Activated CD8-positive, alpha-beta memory T cell treated with anti-CD3 and anti-CD28 coated beads, Interleukin-2, amount 10 ng/mL, durations not matched to agents 7 days and 5 days (primary cell): ENCODE measurements around the gene STK39. TPM values are rescaled to one million over a fixed set of nuclear protein-coding genes. Genes with fewer than 3 reads are reported as not detected.

Source experiments
- ATAC-seq: fragments of 150-1000 bp; cut with Tn5 transposase; one replicate; pipeline ENCODE4 v1.10.0; 2021; ENCODE audit warnings: moderate library complexity
- CTCF ChIA-PET: fragments of 350-600 bp; sonication (Branson Sonifier 250); formaldehyde crosslinking; loops from one replicate; lab custom pipeline; 2021; ENCODE audit warnings: antibody characterized with exemption; lab: Charles Lee
- DNase-seq: peaks from one replicate; pipeline ENCODE4 v3.0.0-alpha.2; 2020
- H3K27ac Mint-ChIP-seq: one replicate; pipeline ENCODE4 v1.8.0; 2021; ENCODE audit warnings: mild to moderate bottlenecking, mixed read lengths
- H3K27me3 Mint-ChIP-seq: one replicate; pipeline ENCODE4 v1.8.0; 2021; ENCODE audit warnings: mixed read lengths
- H3K36me3 Mint-ChIP-seq: one replicate; pipeline ENCODE4 v1.8.0; 2021; ENCODE audit warnings: mild to moderate bottlenecking, mixed read lengths
- H3K4me1 Mint-ChIP-seq: one replicate; pipeline ENCODE4 v1.8.0; 2021; ENCODE audit warnings: mixed read lengths
- H3K4me3 Mint-ChIP-seq: one replicate; pipeline ENCODE4 v1.8.0; 2021; ENCODE audit warnings: mild to moderate bottlenecking, moderate library complexity, mixed read lengths
- H3K9me3 Mint-ChIP-seq: one replicate; pipeline ENCODE4 v1.8.0; 2022; ENCODE audit warnings: low read depth, mixed read lengths
- total RNA-seq, 2 experiments: library from RNA; stranded (reverse); gene quantifications; one replicate each; pipeline ENCODE4 v1.2.3, GENCODE V29; 2021

The STK39 gene
- total RNA-seq, 2 experiments from 2014 or later, result 29.4 to 35.7 TPM

- no peaks in the 10 kb centered on the region for H3K9me3 Mint-ChIP-seq
- peaks cover 17% of the 10 kb centered on the region for H3K4me1 Mint-ChIP-seq
- no peak for DNase-seq
- H3K27ac Mint-ChIP-seq, result no peak overlapping the region
- peaks cover 8% of the 10 kb centered on the region for H3K36me3 Mint-ChIP-seq
- no peaks in the 10 kb centered on the region for H3K27me3 Mint-ChIP-seq
- no peak overlapping the region for H3K4me3 Mint-ChIP-seq
- ATAC-seq, result no peak
- CTCF ChIA-PET, result interaction anchor here (1.4 kb wide), 1 partner anchor 155 kb away, joined by 4 read pairs; no protein-coding TSS in a partner anchor
These were observed 283.3 kb downstream of the STK39 start for GRCh38 chr2:167963899-167964649.

GRCh38 chr2:167962436-167963226, 284.8 kb downstream of the STK39 start:
- Mint-ChIP-seq H3K4me1 (peaks cover 16% of the 10 kb centered on the region), H3K9me3 (no peaks in the 10 kb centered on the region), H3K36me3 (peaks cover 8% of the 10 kb centered on the region), H3K27me3 (no peaks in the 10 kb centered on the region), H3K4me3 (no peak overlapping the region), H3K27ac (no peak overlapping the region)
- DNase-seq (no peak), ATAC-seq (no peak)
- CTCF ChIA-PET, result no interaction called here

- Mint-ChIP-seq H3K9me3 (no peaks in the 10 kb centered on the region), H3K27me3 (no peaks in the 10 kb centered on the region), H3K36me3 (peaks cover 8% of the 10 kb centered on the region), H3K4me3 (no peak overlapping the region), H3K4me1 (peaks cover 12% of the 10 kb centered on the region), H3K27ac (no peak overlapping the region)
- no peak for DNase-seq
- CTCF ChIA-PET, result interaction anchor here (1.2 kb wide), 1 partner anchor 158 kb away, joined by 4 read pairs; no protein-coding TSS in a partner anchor
- no peak for ATAC-seq
These were observed 285.8 kb downstream of the STK39 start for GRCh38 chr2:167961536-167962048.

- ATAC-seq (no peak), DNase-seq (no peak)
- CTCF ChIA-PET, result no interaction called here
- peaks cover under 1% of the 10 kb centered on the region for H3K4me1 Mint-ChIP-seq
- H3K4me3 Mint-ChIP-seq, result no peak overlapping the region
- H3K36me3 Mint-ChIP-seq, result peaks cover 9% of the 10 kb centered on the region
- no peak overlapping the region for H3K27ac Mint-ChIP-seq
- H3K9me3 Mint-ChIP-seq, result no peaks in the 10 kb centered on the region
- no peaks in the 10 kb centered on the region for H3K27me3 Mint-ChIP-seq
These were observed 287.2 kb downstream of the STK39 start for GRCh38 chr2:167960089-167960747.

GRCh38 chr2:167957662-167958061, 289.7 kb downstream of the STK39 start:
- CTCF ChIA-PET, result no interaction called here
- DNase-seq (no peak), ATAC-seq (no peak)
- H3K27ac Mint-ChIP-seq, result no peak overlapping the region
- H3K4me3 Mint-ChIP-seq, result no peak overlapping the region
- no peaks in the 10 kb centered on the region for H3K9me3 Mint-ChIP-seq
- H3K36me3 Mint-ChIP-seq, result peaks cover 7% of the 10 kb centered on the region
- no peaks in the 10 kb centered on the region for H3K4me1 Mint-ChIP-seq
- H3K27me3 Mint-ChIP-seq, result no peaks in the 10 kb centered on the region

GRCh38 chr2:167955264-167955906, 292.0 kb downstream of the STK39 start:
- H3K36me3 Mint-ChIP-seq, result peaks cover 10% of the 10 kb centered on the region
- H3K27ac Mint-ChIP-seq, result no peak overlapping the region
- H3K27me3 Mint-ChIP-seq, result no peaks in the 10 kb centered on the region
- no peak overlapping the region for H3K4me3 Mint-ChIP-seq
- H3K4me1 Mint-ChIP-seq, result no peaks in the 10 kb centered on the region
- ATAC-seq (no peak), DNase-seq (no peak)
- CTCF ChIA-PET, result no interaction called here
- no peaks in the 10 kb centered on the region for H3K9me3 Mint-ChIP-seq

- Mint-ChIP-seq H3K4me1 (no peaks in the 10 kb centered on the region), H3K36me3 (peaks cover 8% of the 10 kb centered on the region), H3K27me3 (no peaks in the 10 kb centered on the region), H3K9me3 (no peaks in the 10 kb centered on the region), H3K27ac (no peak overlapping the region), H3K4me3 (no peak overlapping the region)
- CTCF ChIA-PET, result no interaction called here
- DNase-seq (no peak), ATAC-seq (no peak)
These were observed 292.9 kb downstream of the STK39 start for GRCh38 chr2:167954495-167954894.

- CTCF ChIA-PET, result no interaction called here
- Mint-ChIP-seq H3K27ac (no peak overlapping the region), H3K36me3 (peaks cover 7% of the 10 kb centered on the region), H3K9me3 (no peaks in the 10 kb centered on the region), H3K4me1 (no peaks in the 10 kb centered on the region), H3K4me3 (no peak overlapping the region), H3K27me3 (no peaks in the 10 kb centered on the region)
- no peak for DNase-seq
- no peak for ATAC-seq
These were observed 293.6 kb downstream of the STK39 start for GRCh38 chr2:167953776-167954175.

- H3K36me3 Mint-ChIP-seq, result peaks cover 4% of the 10 kb centered on the region
- H3K27ac Mint-ChIP-seq, result no peak overlapping the region
- no peaks in the 10 kb centered on the region for H3K4me1 Mint-ChIP-seq
- no peak for ATAC-seq
- CTCF ChIA-PET, result no interaction called here
- H3K27me3 Mint-ChIP-seq, result no peaks in the 10 kb centered on the region
- H3K9me3 Mint-ChIP-seq, result no peaks in the 10 kb centered on the region
- no peak for DNase-seq
- no peak overlapping the region for H3K4me3 Mint-ChIP-seq
These were observed 296.8 kb downstream of the STK39 start for GRCh38 chr2:167950571-167950970.

- H3K4me3 Mint-ChIP-seq, result no peak overlapping the region
- no peak overlapping the region for H3K27ac Mint-ChIP-seq
- ATAC-seq (no peak), DNase-seq (no peak)
- CTCF ChIA-PET, result no interaction called here
- H3K27me3 Mint-ChIP-seq, result peaks cover 6% of the 10 kb centered on the region
- peaks cover 3% of the 10 kb centered on the region for H3K36me3 Mint-ChIP-seq
- H3K4me1 Mint-ChIP-seq, result no peaks in the 10 kb centered on the region
- H3K9me3 Mint-ChIP-seq, result no peaks in the 10 kb centered on the region
These were observed 301.0 kb downstream of the STK39 start for GRCh38 chr2:167946441-167946841.

- H3K27ac Mint-ChIP-seq, result no peak overlapping the region
- ATAC-seq (no peak), DNase-seq (no peak)
- H3K4me3 Mint-ChIP-seq, result no peak overlapping the region
- peaks cover 8% of the 10 kb centered on the region for H3K27me3 Mint-ChIP-seq
- CTCF ChIA-PET, result no interaction called here
- no peaks in the 10 kb centered on the region for H3K36me3 Mint-ChIP-seq
- H3K4me1 Mint-ChIP-seq, result no peaks in the 10 kb centered on the region
- H3K9me3 Mint-ChIP-seq, result no peaks in the 10 kb centered on the region
These were observed 301.6 kb downstream of the STK39 start for GRCh38 chr2:167945660-167946368.

- H3K9me3 Mint-ChIP-seq, result no peaks in the 10 kb centered on the region
- ATAC-seq, result no peak
- no peak overlapping the region for H3K4me3 Mint-ChIP-seq
- no peaks in the 10 kb centered on the region for H3K4me1 Mint-ChIP-seq
- CTCF ChIA-PET, result no interaction called here
- peaks cover 11% of the 10 kb centered on the region for H3K27me3 Mint-ChIP-seq
- no peak for DNase-seq
- H3K27ac Mint-ChIP-seq, result no peak overlapping the region
- no peaks in the 10 kb centered on the region for H3K36me3 Mint-ChIP-seq
These were observed 302.4 kb downstream of the STK39 start for GRCh38 chr2:167944825-167945659.
